HepG2 (cell line): ENCODE results near the gene ABCC3. TPM values are rescaled to one million over a fixed set of nuclear protein-coding genes. Genes with fewer than 3 reads are reported as not detected.
A peak's percentile ranks its signal among the peaks of the same experiment; 100 is the strongest.

Source experiments
- DNMT1 ChIP-seq: sonication (generic); formaldehyde crosslinking; IDR thresholded peaks from 2 replicates; pipeline ENCODE4 v1.5.1; 2020; ENCODE audit warnings: mild to moderate bottlenecking, missing genetic modification reagents
- FOXA3 ChIP-seq: IDR thresholded peaks from 2 replicates; pipeline ENCODE4 v1.6.1; 2016; ENCODE audit warnings: missing genetic modification reagents, missing compliant biosample characterization
- FOXP1 ChIP-seq, 2 experiments: fragments of 450-650 bp in 1 of 2; IDR thresholded peaks; 2 replicates each; pipeline ENCODE4 v1.6.1; 2017 to 2018; ENCODE audit warnings: antibody characterized with exemption in 1 of 2
- HOXD1 ChIP-seq: sonication (generic); formaldehyde crosslinking; IDR thresholded peaks from 2 replicates; pipeline ENCODE4 v1.5.0; 2020; ENCODE audit warnings: missing genetic modification reagents
- MIXL1 ChIP-seq: IDR thresholded peaks from 2 replicates; pipeline ENCODE4 v1.6.1; 2016
- RXRA ChIP-seq: sonication (generic); formaldehyde crosslinking; IDR thresholded peaks from 2 replicates; pipeline ENCODE4 v1.5.1; 2020; ENCODE audit warnings: missing genetic modification reagents
- SMAD3 ChIP-seq: sonication (generic); formaldehyde crosslinking; IDR thresholded peaks from 2 replicates; pipeline ENCODE4 v1.4.0; 2020; ENCODE audit warnings: missing genetic modification reagents
- SRSF1 ChIP-seq: fragments of 200-400 bp; formaldehyde crosslinking; optimal IDR thresholded peaks from 2 replicates; pipeline ENCODE3; 2017; ENCODE audit warnings: mild to moderate bottlenecking, low read depth, low read length, moderate library complexity
- XBP1 ChIP-seq: sonication (generic); formaldehyde crosslinking; IDR thresholded peaks from 2 replicates; pipeline ENCODE4 v1.5.0; 2020; ENCODE audit warnings: missing genetic modification reagents
- ZFP41 ChIP-seq: sonication (generic); formaldehyde crosslinking; IDR thresholded peaks from 2 replicates; pipeline ENCODE4 v1.4.0; 2020; ENCODE audit warnings: mild to moderate bottlenecking, missing genetic modification reagents, borderline replicate concordance
- ZNF33B ChIP-seq: sonication (generic); formaldehyde crosslinking; IDR thresholded peaks from 2 replicates; pipeline ENCODE4 v1.5.1; 2020; ENCODE audit warnings: mild to moderate bottlenecking, missing genetic modification reagents
- ZNF34 ChIP-seq: sonication (generic); formaldehyde crosslinking; IDR thresholded peaks from 2 replicates; pipeline ENCODE4 v1.4.0; 2020; ENCODE audit warnings: mild to moderate bottlenecking, missing genetic modification reagents, borderline replicate concordance
- ZNF615 ChIP-seq: sonication (generic); formaldehyde crosslinking; IDR thresholded peaks from 2 replicates; pipeline ENCODE4 v1.5.0; 2020; ENCODE audit warnings: mild to moderate bottlenecking, missing genetic modification reagents, borderline replicate concordance
- ZNF644 ChIP-seq: IDR thresholded peaks from 2 replicates; pipeline ENCODE4 v1.6.1; 2016; ENCODE audit warnings: low read depth
- ZNF777 ChIP-seq: sonication (generic); formaldehyde crosslinking; IDR thresholded peaks from 2 replicates; pipeline ENCODE4 v1.4.0; 2020; ENCODE audit warnings: missing genetic modification reagents
- ZNF878 ChIP-seq: sonication (generic); formaldehyde crosslinking; IDR thresholded peaks from 2 replicates; pipeline ENCODE4 v1.8.1; 2023; ENCODE audit warnings: mild to moderate bottlenecking, missing genetic modification reagents, moderate library complexity
- ZSCAN9 ChIP-seq: IDR thresholded peaks from 2 replicates; pipeline ENCODE4 v1.6.1; 2016; ENCODE audit warnings: borderline replicate concordance
- polyA plus RNA-seq, 8 experiments: library from polyadenylated mRNA; depleted of rRNA in 3 of 8; stranded (reverse) in 7 of 8; unstranded in 1 of 8; fragments of >200 nt; fragmentation: Illumina TruSeq in 4 of 8; extraction: Trizol in 4 of 8; gene quantifications; 2 replicates each; pipeline versions ENCODE4 v1.2.1 to v1.2.3, GENCODE V29; 2011 to 2016; ENCODE audit warnings: low read depth in 4 of 8, missing spikeins in 1 of 8, mixed read lengths in 1 of 8; ENCODE audit not compliant: insufficient read depth in 1 of 8
- total RNA-seq, 5 experiments: library from RNA; depleted of rRNA; stranded (reverse); fragments of >200 nt; fragmentation: Illumina TruSeq; extraction: Trizol; gene quantifications; 2 replicates each; pipeline ENCODE4 v1.2.3, GENCODE V29; 2016; ENCODE audit warnings: low read depth in 1 of 5
- TF ChIP-seq, protein P1 (sequence below): sonication (generic); formaldehyde crosslinking; IDR thresholded peaks from 2 replicates; pipeline ENCODE4 v1.5.1; 2020; ENCODE audit warnings: mild to moderate bottlenecking, missing genetic modification reagents, moderate library complexity
- TF ChIP-seq, protein P2 (sequence below): IDR thresholded peaks from 2 replicates; pipeline ENCODE4 v1.4.0; 2020; ENCODE audit warnings: mild to moderate bottlenecking, missing genetic modification reagents
- TF ChIP-seq, protein P3 (sequence below): sonication (generic); formaldehyde crosslinking; IDR thresholded peaks from 2 replicates; pipeline ENCODE4 v1.4.0; 2020; ENCODE audit warnings: missing genetic modification reagents, borderline replicate concordance
- TF ChIP-seq, protein P4 (sequence below): sonication (generic); formaldehyde crosslinking; IDR thresholded peaks from 2 replicates; pipeline ENCODE4 v1.4.0; 2020; ENCODE audit warnings: missing genetic modification reagents

Gene ABCC3
- total and polyA plus RNA-seq, 2 of the 13 experiments (the other 11 are each of a cell fraction or from before 2014, with no cell fraction given): 25.2 to 50.7 TPM

DNA sequence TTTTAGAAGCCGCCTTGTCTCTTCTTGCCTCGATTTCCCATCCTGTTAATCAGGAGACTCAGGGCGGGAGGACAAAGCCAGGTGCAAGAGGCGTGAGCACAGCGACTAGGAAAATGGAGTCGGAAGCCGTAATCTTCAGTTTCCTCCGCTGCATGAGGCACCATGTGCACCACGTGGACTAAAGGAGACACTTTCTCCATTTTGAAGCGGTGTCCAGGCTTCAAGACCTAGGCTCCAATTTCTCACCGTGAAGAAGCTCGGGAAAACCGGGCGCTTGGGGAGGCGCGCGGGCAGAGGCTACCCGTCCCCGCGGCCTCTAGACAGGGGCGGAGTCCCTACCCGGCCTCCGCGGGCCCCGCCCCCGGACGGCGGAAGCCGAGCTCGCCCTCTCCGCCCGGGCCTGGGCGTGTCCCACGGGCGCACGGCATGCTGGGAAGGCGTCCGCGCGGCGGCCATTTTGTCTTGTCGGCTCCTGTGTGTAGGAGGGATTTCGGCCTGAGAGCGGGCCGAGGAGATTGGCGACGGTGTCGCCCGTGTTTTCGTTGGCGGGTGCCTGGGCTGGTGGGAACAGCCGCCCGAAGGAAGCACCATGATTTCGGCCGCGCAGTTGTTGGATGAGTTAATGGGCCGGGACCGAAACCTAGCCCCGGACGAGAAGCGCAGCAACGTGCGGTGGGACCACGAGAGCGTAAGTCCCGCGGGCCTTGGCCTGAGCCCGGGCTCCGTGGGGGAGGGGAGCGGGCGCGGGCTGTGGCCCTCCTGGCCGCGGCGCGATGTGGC, 84.7 kb downstream of the ABCC3 start, which contains the start of gene LUC7L3 (continued):
- peak; percentile 47; the same call in 1 of the 2 replicates for TF ChIP-seq ZNF878 (CRISPR knock-in tag)
- peak; percentile 95 for TF ChIP-seq ZNF33B (CRISPR knock-in tag)
- TF ChIP-seq ZFP41 (CRISPR knock-in tag): no peak; the same call in 1 of the 2 replicates
- peak; percentile 87 for TF ChIP-seq DNMT1 (CRISPR knock-in tag)
- TF ChIP-seq ZNF34 (CRISPR knock-in tag): no peak
- TF ChIP-seq, protein P1, sequence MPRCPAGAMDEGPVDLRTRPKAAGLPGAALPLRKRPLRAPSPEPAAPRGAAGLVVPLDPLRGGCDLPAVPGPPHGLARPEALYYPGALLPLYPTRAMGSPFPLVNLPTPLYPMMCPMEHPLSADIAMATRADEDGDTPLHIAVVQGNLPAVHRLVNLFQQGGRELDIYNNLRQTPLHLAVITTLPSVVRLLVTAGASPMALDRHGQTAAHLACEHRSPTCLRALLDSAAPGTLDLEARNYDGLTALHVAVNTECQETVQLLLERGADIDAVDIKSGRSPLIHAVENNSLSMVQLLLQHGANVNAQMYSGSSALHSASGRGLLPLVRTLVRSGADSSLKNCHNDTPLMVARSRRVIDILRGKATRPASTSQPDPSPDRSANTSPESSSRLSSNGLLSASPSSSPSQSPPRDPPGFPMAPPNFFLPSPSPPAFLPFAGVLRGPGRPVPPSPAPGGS (CRISPR knock-in tag): peak; percentile 89
- peak; percentile 79 for TF ChIP-seq SMAD3 (CRISPR knock-in tag)
- TF ChIP-seq SRSF1: peak; percentile 89
- no peak for TF ChIP-seq FOXP1 (IDR thresholded peaks at IDR 0.05)
- TF ChIP-seq FOXP1 (CRISPR knock-in tag; IDR thresholded peaks at IDR 0.05): peak; percentile 46; the same call in 1 of the 2 replicates
- peak; percentile 59; the same call in 1 of the 2 replicates for TF ChIP-seq ZNF777 (CRISPR knock-in tag)
- TF ChIP-seq MIXL1 (CRISPR knock-in tag): no peak; the same call in 1 of the 2 replicates
- TF ChIP-seq, protein P2, sequence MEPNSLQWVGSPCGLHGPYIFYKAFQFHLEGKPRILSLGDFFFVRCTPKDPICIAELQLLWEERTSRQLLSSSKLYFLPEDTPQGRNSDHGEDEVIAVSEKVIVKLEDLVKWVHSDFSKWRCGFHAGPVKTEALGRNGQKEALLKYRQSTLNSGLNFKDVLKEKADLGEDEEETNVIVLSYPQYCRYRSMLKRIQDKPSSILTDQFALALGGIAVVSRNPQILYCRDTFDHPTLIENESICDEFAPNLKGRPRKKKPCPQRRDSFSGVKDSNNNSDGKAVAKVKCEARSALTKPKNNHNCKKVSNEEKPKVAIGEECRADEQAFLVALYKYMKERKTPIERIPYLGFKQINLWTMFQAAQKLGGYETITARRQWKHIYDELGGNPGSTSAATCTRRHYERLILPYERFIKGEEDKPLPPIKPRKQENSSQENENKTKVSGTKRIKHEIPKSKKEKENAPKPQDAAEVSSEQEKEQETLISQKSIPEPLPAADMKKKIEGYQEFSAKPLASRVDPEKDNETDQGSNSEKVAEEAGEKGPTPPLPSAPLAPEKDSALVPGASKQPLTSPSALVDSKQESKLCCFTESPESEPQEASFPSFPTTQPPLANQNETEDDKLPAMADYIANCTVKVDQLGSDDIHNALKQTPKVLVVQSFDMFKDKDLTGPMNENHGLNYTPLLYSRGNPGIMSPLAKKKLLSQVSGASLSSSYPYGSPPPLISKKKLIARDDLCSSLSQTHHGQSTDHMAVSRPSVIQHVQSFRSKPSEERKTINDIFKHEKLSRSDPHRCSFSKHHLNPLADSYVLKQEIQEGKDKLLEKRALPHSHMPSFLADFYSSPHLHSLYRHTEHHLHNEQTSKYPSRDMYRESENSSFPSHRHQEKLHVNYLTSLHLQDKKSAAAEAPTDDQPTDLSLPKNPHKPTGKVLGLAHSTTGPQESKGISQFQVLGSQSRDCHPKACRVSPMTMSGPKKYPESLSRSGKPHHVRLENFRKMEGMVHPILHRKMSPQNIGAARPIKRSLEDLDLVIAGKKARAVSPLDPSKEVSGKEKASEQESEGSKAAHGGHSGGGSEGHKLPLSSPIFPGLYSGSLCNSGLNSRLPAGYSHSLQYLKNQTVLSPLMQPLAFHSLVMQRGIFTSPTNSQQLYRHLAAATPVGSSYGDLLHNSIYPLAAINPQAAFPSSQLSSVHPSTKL (CRISPR knock-in tag): peak; percentile 69
- peak; percentile 69 for TF ChIP-seq FOXA3
- no peak for TF ChIP-seq XBP1
- TF ChIP-seq, protein P3, sequence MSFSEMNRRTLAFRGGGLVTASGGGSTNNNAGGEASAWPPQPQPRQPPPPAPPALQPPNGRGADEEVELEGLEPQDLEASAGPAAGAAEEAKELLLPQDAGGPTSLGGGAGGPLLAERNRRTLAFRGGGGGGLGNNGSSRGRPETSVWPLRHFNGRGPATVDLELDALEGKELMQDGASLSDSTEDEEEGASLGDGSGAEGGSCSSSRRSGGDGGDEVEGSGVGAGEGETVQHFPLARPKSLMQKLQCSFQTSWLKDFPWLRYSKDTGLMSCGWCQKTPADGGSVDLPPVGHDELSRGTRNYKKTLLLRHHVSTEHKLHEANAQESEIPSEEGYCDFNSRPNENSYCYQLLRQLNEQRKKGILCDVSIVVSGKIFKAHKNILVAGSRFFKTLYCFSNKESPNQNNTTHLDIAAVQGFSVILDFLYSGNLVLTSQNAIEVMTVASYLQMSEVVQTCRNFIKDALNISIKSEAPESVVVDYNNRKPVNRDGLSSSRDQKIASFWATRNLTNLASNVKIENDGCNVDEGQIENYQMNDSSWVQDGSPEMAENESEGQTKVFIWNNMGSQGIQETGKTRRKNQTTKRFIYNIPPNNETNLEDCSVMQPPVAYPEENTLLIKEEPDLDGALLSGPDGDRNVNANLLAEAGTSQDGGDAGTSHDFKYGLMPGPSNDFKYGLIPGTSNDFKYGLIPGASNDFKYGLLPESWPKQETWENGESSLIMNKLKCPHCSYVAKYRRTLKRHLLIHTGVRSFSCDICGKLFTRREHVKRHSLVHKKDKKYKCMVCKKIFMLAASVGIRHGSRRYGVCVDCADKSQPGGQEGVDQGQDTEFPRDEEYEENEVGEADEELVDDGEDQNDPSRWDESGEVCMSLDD (CRISPR knock-in tag): no peak
- TF ChIP-seq ZNF644: no peak; the same call in 1 of the 2 replicates
- TF ChIP-seq ZNF615 (CRISPR knock-in tag): no peak
- TF ChIP-seq ZSCAN9 (CRISPR knock-in tag): peak; percentile 83; the same call in 1 of the 2 replicates
- TF ChIP-seq, protein P4, sequence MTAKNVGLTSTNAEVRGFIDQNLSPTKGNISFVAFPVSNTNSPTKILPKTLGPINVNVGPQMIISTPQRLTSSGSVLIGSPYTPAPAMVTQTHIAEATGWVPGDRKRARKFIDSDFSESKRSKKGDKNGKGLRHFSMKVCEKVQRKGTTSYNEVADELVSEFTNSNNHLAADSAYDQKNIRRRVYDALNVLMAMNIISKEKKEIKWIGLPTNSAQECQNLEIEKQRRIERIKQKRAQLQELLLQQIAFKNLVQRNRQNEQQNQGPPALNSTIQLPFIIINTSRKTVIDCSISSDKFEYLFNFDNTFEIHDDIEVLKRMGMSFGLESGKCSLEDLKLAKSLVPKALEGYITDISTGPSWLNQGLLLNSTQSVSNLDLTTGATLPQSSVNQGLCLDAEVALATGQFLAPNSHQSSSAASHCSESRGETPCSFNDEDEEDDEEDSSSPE (CRISPR knock-in tag): peak; percentile 89
- peak; percentile 65; the same call in 1 of the 2 replicates for TF ChIP-seq RXRA
- 0 out of 2 replicates have a peak, but pooled peaks have one; percentile 69 for TF ChIP-seq HOXD1 (CRISPR knock-in tag)
